ENCODE measurements around the gene PEX14.

The PEX14 gene

DNA sequence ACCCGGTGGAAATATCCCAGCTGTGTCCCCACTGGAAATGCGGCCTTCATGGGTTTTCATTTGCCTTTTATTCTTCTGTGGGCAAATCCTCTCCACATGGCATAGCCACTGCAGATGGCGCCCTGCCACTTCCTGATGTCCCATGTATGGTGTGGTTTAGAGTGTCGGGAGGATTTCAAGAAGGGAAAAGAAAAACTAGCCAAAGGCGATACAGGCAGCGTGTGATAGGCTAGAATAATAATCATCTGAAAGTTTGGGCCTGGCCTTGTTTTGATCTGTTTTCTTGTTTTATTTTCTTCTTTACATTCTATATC, 123.6 kb downstream of the PEX14 start:
- TF ChIP-seq TAF1 (IDR thresholded peaks at IDR 0.05; ENCODE audit: borderline replicate concordance, insufficient read depth, low read length) (no peak), SIN3A (IDR thresholded peaks at IDR 0.05; ENCODE audit: borderline replicate concordance, insufficient read depth, low read length) (no peak), POLR2AphosphoS5 (IDR thresholded peaks at IDR 0.05; ENCODE audit: low read depth, low read length) (no peak), FOXP2 (optimal IDR thresholded peaks at IDR 0.05; ENCODE audit: borderline replicate concordance, extremely low read depth, extremely low read length, insufficient read depth) (no peak)
- TF ChIP-seq, protein P1, sequence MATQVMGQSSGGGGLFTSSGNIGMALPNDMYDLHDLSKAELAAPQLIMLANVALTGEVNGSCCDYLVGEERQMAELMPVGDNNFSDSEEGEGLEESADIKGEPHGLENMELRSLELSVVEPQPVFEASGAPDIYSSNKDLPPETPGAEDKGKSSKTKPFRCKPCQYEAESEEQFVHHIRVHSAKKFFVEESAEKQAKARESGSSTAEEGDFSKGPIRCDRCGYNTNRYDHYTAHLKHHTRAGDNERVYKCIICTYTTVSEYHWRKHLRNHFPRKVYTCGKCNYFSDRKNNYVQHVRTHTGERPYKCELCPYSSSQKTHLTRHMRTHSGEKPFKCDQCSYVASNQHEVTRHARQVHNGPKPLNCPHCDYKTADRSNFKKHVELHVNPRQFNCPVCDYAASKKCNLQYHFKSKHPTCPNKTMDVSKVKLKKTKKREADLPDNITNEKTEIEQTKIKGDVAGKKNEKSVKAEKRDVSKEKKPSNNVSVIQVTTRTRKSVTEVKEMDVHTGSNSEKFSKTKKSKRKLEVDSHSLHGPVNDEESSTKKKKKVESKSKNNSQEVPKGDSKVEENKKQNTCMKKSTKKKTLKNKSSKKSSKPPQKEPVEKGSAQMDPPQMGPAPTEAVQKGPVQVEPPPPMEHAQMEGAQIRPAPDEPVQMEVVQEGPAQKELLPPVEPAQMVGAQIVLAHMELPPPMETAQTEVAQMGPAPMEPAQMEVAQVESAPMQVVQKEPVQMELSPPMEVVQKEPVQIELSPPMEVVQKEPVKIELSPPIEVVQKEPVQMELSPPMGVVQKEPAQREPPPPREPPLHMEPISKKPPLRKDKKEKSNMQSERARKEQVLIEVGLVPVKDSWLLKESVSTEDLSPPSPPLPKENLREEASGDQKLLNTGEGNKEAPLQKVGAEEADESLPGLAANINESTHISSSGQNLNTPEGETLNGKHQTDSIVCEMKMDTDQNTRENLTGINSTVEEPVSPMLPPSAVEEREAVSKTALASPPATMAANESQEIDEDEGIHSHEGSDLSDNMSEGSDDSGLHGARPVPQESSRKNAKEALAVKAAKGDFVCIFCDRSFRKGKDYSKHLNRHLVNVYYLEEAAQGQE (IDR thresholded peaks at IDR 0.05; ENCODE audit: insufficient read depth in 1 of 2, low read depth in 2 of 2, low read length in 2 of 2), result no peak

DNA sequence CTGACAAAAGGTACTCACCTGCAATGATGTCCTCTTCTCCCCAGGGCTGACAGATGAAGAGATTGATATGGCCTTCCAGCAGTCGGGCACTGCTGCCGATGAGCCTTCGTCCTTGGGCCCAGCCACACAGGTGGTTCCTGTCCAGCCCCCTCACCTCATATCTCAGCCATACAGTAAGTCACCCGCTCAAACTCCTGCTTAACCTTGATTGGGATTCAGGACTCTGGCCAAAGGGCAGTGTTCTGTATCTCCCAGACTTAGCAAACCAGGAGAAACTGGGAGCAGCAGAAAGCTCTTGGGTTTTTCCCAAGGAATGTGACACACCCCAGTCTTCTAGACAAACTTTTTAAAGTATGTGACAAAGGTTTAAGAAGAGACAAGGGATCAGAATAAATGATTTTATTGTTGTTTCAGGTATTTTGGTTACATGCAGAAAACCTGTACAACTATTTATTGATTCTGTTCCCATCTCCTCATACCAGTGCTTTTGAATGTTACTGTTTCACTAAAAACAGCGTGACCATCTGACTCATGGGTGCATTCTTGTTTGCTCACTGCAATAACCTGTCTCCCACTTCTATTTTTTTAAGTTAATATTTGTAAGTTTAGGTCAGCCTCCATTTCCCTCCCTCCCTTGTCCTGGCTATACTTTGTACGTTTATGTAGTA, 124.6 kb downstream of the PEX14 start:
- TF ChIP-seq, protein P1 (IDR thresholded peaks at IDR 0.05; ENCODE audit: insufficient read depth in 1 of 2, low read depth in 2 of 2, low read length in 2 of 2), result no peak
- no peak for TF ChIP-seq SIN3A (IDR thresholded peaks at IDR 0.05; ENCODE audit: borderline replicate concordance, insufficient read depth, low read length)
- TF ChIP-seq FOXP2 (optimal IDR thresholded peaks at IDR 0.05; ENCODE audit: borderline replicate concordance, extremely low read depth, extremely low read length, insufficient read depth), result no peak
- no peak for TF ChIP-seq POLR2AphosphoS5 (IDR thresholded peaks at IDR 0.05; ENCODE audit: low read depth, low read length)
- TF ChIP-seq TAF1 (IDR thresholded peaks at IDR 0.05; ENCODE audit: borderline replicate concordance, insufficient read depth, low read length), result no peak

DNA sequence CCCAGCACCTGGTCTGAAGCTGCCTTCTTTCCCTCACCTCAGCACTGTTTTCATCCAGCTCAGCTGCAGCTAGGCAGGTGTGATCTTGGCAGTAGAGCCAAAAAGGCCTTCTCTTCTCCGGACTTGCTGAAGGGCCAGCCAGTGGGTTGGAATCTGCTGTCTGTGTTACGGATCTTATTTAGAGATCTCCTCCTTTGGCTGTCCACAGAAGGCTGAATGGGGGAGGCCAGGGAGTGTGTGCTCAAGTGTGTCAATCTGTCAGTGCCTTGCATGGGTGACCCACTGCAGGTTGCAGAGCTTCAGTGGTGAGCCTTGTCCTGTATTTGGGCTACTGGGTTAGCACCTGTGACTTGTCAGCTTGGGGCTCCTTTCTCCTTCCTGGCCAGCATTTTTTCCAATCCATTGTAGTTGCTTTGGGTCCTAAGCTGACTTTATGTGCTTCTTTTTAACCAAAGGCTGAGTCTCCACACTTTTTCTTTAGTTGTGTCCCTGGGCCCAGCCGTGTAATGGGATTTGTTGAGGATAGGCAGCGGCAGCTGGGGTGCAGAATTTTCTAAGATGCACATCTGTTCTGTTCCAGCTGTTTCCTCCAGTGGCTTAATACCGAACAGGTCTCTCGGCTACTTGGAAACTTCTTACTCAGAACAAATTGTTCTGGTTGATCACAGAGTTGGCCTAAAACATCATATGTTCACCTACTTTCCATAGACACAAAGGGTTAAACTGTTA, 126.8 kb downstream of the PEX14 start:
- TF ChIP-seq TAF1 (IDR thresholded peaks at IDR 0.05; ENCODE audit: borderline replicate concordance, insufficient read depth, low read length), result no peak
- no peak for TF ChIP-seq FOXP2 (optimal IDR thresholded peaks at IDR 0.05; ENCODE audit: borderline replicate concordance, extremely low read depth, extremely low read length, insufficient read depth)
- no peak for TF ChIP-seq SIN3A (IDR thresholded peaks at IDR 0.05; ENCODE audit: borderline replicate concordance, insufficient read depth, low read length)
- no peak for TF ChIP-seq POLR2AphosphoS5 (IDR thresholded peaks at IDR 0.05; ENCODE audit: low read depth, low read length)
- TF ChIP-seq, protein P1 (IDR thresholded peaks at IDR 0.05; ENCODE audit: insufficient read depth in 1 of 2, low read depth in 2 of 2, low read length in 2 of 2), result no peak

DNA sequence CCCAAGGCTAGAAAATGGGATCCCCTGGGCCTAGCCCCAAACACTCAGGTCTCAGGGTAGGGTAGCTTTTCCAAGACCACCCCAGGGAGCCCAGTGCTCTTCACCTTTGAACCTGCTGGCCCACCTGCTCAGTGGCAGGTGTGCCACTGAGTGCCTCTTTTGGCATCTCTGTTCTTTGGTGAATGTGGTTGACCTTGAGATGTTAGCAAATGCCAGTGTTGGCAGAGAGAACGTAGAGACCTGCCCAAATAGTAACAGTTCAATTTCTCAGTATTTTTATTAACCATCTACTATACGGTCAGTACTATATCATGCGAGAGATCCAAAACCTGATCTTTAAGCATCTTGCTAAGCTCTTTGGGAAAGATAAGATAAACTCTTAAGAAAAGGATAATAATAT, 128.2 kb downstream of the PEX14 start:
- TF ChIP-seq FOXP2 (optimal IDR thresholded peaks at IDR 0.05; ENCODE audit: borderline replicate concordance, extremely low read depth, extremely low read length, insufficient read depth), result no peak
- TF ChIP-seq SIN3A (IDR thresholded peaks at IDR 0.05; ENCODE audit: borderline replicate concordance, insufficient read depth, low read length), result no peak
- TF ChIP-seq POLR2AphosphoS5 (IDR thresholded peaks at IDR 0.05; ENCODE audit: low read depth, low read length), result no peak
- TF ChIP-seq, protein P1 (IDR thresholded peaks at IDR 0.05; ENCODE audit: insufficient read depth in 1 of 2, low read depth in 2 of 2, low read length in 2 of 2), result no peak
- TF ChIP-seq TAF1 (IDR thresholded peaks at IDR 0.05; ENCODE audit: borderline replicate concordance, insufficient read depth, low read length), result no peak
